Ishikawa (cell line): ENCODE results near the gene CKMT1A.

Source experiments
- EP300 ChIP-seq: IDR thresholded peaks from 2 replicates; pipeline ENCODE4 v1.6.1; 2012; ENCODE audit warnings: borderline replicate concordance
- YY1 ChIP-seq: IDR thresholded peaks from 2 replicates; pipeline ENCODE4 v1.6.1; 2012; ENCODE audit warnings: low read depth

GRCh38 chr15:43702174-43702573 lies 8.5 kb downstream of the CKMT1A start:
- TF ChIP-seq YY1 (no peak), EP300 (no peak)
